Omental fat pad (tissue), 4 donors: ENCODE measurements around the gene FAM89A. TPM values are rescaled to one million over a fixed set of nuclear protein-coding genes. Genes with fewer than 3 reads are reported as not detected.
"Not testable (repeated sequence)": the region's sequence is repeated elsewhere in the genome, so short reads cannot be mapped to it uniquely, and the experiment has no call there.

Experiments
- ATAC-seq: fragments of 150-250 bp; one replicate; pipeline ENCODE4 v1.9.1; 2016; ENCODE audit warnings: mild to moderate bottlenecking, moderate library complexity; ENCODE audit not compliant: low FRiP score
- DNase-seq: peaks from one replicate; pipeline ENCODE4 v3.0.0-alpha.2; 2019; ENCODE audit warnings: low spot score
- CTCF ChIP-seq, 3 donors: fragments of 450-650 bp; IDR thresholded peaks; one replicate each; pipeline ENCODE4 v1.5.1; 2016 to 2017; ENCODE audit warnings: antibody characterized with exemption in 3 of 3, mild to moderate bottlenecking in 3 of 3, moderate library complexity in 2 of 3
- total RNA-seq, 4 donors: library from RNA; depleted of rRNA; stranded (reverse); fragments of >200 nt; gene quantifications; one replicate each; pipeline ENCODE4 v1.1.0, GENCODE V29; 2016

Gene FAM89A
- total RNA-seq, 4 donors from 2014 or later, result 62.6 to 290 (median 145) TPM

DNA sequence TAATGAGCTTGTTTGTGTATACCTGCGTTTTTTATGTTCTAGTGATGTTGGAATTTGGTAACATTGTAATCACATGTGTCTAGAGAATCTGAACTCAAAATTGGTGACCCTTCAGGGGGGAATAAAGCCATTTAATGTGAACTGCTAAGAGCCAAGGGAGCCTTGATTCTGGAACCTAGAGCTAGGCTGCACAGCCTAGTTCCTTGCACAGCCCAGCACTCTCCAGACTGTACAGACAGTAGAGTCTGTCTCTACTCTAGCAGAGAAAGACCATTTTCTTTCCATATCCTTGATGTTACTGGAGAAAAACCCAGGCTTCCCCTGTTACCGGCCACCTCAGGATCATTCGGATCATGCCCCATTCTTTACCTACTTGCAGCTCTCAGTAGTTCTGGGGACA is 52.6 kb downstream of the FAM89A start:
- no peak for TF ChIP-seq CTCF (IDR thresholded peaks at IDR 0.05)
- DNase-seq, result no peak
- ATAC-seq, result no peak

DNA sequence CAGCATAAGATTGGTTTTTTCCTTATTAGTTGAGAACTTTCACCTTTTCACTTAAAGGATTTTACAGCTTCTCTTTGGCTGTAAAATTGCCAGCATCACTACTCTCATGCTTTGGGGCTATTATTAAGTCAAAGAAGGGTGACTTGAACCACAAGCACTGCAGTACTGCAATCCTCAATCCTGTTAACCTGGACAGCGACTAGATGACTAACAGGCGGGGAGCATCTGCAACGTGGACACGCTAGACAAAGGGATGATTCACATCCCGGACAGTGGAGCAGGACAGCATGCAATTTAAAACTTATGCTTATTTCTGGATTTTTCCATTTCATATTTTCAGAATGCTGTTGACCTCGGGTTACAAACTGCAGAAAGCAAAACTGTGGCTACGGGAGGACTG is 53.1 kb downstream of the FAM89A start:
- ATAC-seq (no peak), DNase-seq (no peak)
- no peak for TF ChIP-seq CTCF (IDR thresholded peaks at IDR 0.05)

GRCh38 chr1:230985711-230986110 is 54.3 kb downstream of the FAM89A start:
- no peak for TF ChIP-seq CTCF (IDR thresholded peaks at IDR 0.05)
- ATAC-seq (no peak), DNase-seq (no peak)

- not testable (repeated sequence) for ATAC-seq, DNase-seq
Observed at GRCh38 chr1:230984622-230985515, 55.2 kb downstream of the FAM89A start.

DNA sequence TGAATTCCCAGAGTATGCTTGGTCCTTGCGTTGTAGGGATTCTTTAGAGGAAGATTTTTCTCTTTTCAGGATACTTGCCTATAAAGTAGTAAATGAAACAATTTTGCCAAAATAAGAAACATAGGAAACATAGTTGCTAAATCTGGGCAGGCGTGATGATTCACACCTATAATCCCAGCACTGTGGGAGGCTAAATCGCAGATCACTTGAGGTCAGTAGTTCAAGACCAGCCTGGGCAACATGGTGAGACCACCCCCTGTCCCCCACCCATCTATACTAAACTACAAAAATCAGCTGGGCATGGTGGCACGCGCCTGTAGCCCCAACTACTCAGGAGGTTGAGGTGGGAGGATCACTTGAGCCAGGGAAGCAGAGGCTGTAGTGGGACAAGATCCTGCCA is 56.2 kb downstream of the FAM89A start:
- ATAC-seq, result no peak
- no peak for DNase-seq

DNA sequence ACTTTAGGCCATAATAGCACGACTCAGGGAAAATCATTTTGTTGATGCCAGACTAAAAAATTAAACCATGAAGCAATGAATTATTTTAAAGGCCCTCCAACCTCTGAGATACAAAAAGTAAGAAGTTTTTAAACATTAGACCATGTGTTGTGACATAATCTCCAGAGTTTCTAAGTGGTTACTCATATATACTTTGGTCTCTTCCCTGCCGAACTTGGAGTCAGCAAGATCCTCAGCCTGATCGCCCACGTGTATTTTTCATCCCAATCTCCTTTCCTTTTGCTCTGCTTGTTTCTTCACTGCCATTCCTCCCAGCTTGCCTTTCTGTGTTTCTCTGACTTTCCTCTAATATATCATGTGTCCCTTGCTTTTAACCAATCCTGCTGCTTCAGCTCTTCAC is 57.4 kb downstream of the FAM89A start:
- ATAC-seq (no peak), DNase-seq (no peak)
- TF ChIP-seq CTCF (IDR thresholded peaks at IDR 0.05), result no peak

More for the DNA sequence above, 56.2 kb downstream of the FAM89A start:
- no peak for TF ChIP-seq CTCF (IDR thresholded peaks at IDR 0.05)

DNA sequence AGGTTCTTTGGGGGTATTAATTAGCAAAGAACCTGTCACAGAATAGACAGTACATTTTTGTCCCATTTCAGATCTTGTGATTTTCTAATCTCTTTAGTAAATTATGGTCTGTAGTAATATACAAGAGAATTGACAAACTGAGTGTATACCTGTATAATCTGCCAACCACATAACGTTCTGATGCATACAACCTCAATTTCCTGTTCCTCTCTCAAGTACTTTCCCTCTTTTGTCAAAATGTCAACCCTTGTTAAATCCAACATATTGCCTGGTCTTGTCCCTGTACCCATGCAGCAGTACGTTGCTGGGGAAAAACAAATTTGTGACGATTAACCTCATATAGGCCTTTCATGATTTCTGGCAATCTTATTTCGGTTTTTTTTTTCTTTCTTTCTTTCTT is 60.1 kb downstream of the FAM89A start:
- no peak for ATAC-seq
- no peak for TF ChIP-seq CTCF (IDR thresholded peaks at IDR 0.05)
- DNase-seq, result no peak
